ENCODE measurements around the gene KLHL29.
A peak's percentile ranks its signal among the peaks of the same experiment; 100 is the strongest.

KLHL29 gene

DNA sequence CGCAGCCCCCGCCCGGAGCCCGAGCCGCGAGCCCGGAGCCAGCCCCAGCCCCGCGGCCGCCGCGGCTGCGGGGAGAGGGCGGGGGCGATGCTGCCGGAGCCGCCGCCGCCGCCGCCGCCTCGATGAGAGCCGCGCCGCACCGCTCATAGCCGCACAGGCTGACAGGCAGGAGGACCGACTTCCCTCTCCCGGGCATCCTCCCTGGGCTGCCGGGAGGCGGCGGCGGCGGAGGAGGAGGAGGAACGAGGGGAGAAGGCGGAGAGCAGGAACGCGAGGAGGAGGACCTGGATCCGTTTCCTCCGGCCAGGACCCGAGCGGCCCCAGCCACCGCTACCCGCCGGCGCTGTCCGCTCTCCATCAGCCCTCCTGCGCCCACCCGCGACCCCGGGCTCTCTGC is 370 bp downstream of the KLHL29 start:
- TF ChIP-seq, protein P1, sequence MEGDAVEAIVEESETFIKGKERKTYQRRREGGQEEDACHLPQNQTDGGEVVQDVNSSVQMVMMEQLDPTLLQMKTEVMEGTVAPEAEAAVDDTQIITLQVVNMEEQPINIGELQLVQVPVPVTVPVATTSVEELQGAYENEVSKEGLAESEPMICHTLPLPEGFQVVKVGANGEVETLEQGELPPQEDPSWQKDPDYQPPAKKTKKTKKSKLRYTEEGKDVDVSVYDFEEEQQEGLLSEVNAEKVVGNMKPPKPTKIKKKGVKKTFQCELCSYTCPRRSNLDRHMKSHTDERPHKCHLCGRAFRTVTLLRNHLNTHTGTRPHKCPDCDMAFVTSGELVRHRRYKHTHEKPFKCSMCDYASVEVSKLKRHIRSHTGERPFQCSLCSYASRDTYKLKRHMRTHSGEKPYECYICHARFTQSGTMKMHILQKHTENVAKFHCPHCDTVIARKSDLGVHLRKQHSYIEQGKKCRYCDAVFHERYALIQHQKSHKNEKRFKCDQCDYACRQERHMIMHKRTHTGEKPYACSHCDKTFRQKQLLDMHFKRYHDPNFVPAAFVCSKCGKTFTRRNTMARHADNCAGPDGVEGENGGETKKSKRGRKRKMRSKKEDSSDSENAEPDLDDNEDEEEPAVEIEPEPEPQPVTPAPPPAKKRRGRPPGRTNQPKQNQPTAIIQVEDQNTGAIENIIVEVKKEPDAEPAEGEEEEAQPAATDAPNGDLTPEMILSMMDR (conservative IDR thresholded peaks at IDR 0.05; ENCODE audit: low read depth) = no peak
- peak; percentile 52 for DNase-seq (ENCODE audit: low spot score)
- H3K27ac ChIP-seq = peak overlapping the region; percentile 79

DNA sequence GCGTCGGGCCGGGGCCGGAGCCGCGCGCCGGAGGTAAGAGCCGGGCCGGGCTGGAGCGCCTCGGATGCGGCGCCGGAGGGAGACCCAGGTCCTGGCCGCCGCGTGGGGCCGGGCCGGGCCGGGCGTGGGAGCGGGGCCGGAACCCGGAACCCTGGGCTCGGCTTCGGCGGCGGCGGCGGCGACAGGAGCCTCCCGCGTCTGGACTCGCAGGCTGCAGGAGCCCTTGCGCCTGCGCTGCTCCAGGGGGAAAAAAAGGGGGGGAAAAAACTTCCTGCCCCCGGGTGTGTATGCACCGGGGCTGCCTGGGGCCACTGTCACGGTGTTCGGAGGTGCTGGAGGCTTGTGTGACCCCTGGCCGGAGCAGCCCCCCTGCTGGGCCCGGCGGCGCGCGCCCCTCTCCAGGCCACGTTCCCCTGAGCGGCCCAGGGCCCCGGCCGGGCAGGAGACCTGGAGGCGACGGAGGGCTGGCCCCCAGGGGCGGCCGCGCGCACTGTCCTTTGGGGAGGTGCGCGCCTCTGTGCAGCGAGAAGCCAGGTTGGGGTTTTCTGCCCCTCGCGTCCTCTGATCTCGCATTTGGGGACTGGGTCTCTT is 864 bp downstream of the KLHL29 start:
- peak; percentile 38 for DNase-seq (ENCODE audit: low spot score)
- ChIA-PET CTCF (interaction anchor here (0.6 to 0.7 kb wide), 2 partner anchors 20 to 61 kb away, joined by 3 read pairs; no protein-coding TSS in a partner anchor), POLR2A (ENCODE audit: low non-redundant PET) (no interaction called here)
- TF ChIP-seq, protein P1 (conservative IDR thresholded peaks at IDR 0.05; ENCODE audit: low read depth) = no peak
- peak overlapping the region; percentile 79 for H3K27ac ChIP-seq

More for the DNA sequence above, 370 bp downstream of the KLHL29 start:
- POLR2A ChIA-PET (ENCODE audit: low non-redundant PET) = no interaction called here
- CTCF ChIA-PET = no interaction called here

DNA sequence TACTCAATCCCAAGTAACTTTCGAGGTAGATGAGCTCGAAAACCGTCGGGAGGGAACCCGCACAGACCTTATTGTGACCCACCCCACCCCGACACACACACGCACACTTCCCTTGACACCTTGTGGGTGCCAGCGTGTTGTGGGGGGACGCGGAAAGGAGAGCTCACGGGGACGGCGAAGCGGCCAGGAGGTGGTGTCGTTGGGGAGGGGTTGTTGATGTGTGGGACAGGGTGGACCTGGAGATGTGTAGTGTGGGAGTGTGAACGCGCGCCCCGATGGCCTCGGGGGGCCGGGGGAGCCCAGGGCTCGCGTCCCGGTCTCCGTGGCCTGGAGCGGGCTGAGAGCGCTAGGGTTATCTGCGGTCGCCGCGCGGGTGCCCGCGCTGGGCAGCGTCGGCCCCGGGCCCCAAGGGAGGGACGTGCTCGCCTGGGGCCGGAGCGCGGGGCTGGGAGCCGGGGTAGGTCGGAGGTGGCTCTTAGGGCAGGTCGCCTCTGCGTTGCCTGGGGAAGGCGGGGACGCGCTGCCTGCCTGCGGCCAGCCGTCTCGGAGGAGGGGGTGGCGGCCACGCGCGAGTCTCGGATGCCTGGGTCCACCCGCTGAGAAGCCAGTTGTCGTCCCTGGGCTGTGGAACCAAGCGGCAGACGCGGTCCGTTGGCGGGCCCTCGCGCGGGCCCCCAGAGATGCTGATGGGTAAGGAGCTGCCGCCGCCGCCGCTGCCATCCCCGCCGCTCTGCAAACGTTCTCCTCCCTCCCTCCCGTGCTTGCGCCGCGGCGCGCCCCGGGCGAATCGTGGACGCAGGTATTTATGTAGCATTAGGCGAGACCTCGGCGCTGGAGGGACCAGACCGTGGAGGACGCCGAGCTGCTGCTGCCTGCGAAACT is 1.6 kb downstream of the KLHL29 start:
- TF ChIP-seq, protein P1 (conservative IDR thresholded peaks at IDR 0.05; ENCODE audit: low read depth) = no peak
- peak; percentile 22 for DNase-seq (ENCODE audit: low spot score)
- ChIA-PET CTCF (interaction anchor here (0.6 to 0.7 kb wide), 5 partner anchors 18 to 985 kb away, joined by 3 to 4 read pairs (median 3); no protein-coding TSS in a partner anchor), POLR2A (ENCODE audit: low non-redundant PET) (no interaction called here)
- peak overlapping the region; percentile 79 for H3K27ac ChIP-seq

DNA sequence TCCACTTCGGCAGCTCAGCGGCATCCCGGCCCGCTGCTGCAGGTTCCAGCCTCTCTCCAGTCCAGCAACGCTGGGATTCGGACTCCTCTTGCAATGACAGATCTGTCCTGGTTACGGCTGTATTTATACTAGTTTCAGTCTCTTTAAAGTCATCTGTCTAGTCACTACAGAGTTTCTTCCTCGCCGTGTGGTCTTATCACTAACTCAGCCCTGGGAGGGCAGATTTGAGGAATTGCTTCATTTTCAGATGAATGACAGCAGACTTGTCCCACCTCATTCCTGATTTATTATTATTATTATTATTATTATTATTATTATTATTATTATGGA is 2.2 kb downstream of the KLHL29 start:
- TF ChIP-seq, protein P1 (conservative IDR thresholded peaks at IDR 0.05; ENCODE audit: low read depth) = no peak
- H3K27ac ChIP-seq = peak overlapping the region; percentile 79; the same call in 1 of the 2 replicates
- ChIA-PET POLR2A (ENCODE audit: low non-redundant PET) (no interaction called here), CTCF (interaction anchor here (0.7 kb wide), 1 partner anchor 42 kb away, joined by 3 read pairs; no protein-coding TSS in a partner anchor)
- no peak for DNase-seq (ENCODE audit: low spot score)

DNA sequence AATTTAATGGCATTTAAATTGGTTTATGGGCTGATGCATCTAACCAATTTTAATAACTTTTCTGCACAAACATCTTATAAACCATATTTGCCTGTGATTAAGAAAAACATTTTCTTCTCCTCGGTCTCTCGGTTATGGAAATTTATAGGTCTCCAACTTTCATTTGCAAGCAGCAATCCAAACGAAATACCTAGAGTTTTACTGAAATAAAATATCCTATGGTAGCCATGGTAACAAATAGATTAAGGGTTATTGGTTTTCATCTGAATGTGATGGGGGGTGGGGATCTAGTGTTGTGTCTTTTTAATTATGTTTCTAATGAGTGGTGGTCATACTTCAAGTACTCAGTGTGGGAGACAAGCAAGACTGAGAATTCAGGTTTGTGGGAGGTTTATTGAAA is 2.9 kb downstream of the KLHL29 start:
- TF ChIP-seq, protein P1 (conservative IDR thresholded peaks at IDR 0.05; ENCODE audit: low read depth) = no peak
- no peak for DNase-seq (ENCODE audit: low spot score)
- ChIA-PET POLR2A (ENCODE audit: low non-redundant PET) (no interaction called here), CTCF (interaction anchor here (0.7 kb wide), 1 partner anchor 10 kb away, joined by 3 read pairs; no protein-coding TSS in a partner anchor)
- H3K27ac ChIP-seq = no peak overlapping the region

DNA sequence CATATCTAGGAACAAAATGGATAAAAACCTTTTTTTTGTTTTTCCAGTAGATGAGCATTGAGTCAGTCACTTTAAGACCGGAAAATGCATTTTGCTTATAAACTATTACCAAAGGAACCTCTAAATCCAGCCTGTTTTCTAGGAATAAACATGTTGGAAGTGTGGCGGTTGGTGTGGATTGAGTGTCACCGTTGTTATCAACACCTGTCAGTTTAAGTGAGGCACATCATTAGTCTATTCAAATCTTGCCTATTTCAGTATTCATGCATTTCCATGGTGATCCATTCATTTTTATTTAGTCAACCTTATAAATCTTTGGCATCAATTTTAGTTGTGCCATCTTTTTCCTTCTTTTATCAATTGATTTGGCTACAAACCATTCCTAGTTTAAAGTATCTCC is 3.3 kb downstream of the KLHL29 start:
- ChIA-PET POLR2A (ENCODE audit: low non-redundant PET) (no interaction called here), CTCF (no interaction called here)
- DNase-seq (ENCODE audit: low spot score) = no peak
- no peak overlapping the region for H3K27ac ChIP-seq
- TF ChIP-seq, protein P1 (conservative IDR thresholded peaks at IDR 0.05; ENCODE audit: low read depth) = no peak

Data from RWPE1 (cell line).